ES-I3 (cell line): ENCODE results near the gene CHGA.

Experiments used
- H3K36me3 ChIP-seq: 2 replicates; pipeline ENCODE4 v1.6.1; 2013; ENCODE audit warnings: mild to moderate bottlenecking, low read length, control low read depth, moderate library complexity; ENCODE audit not compliant: insufficient read depth
- H3K4me1 ChIP-seq: 2 replicates; pipeline ENCODE4 v1.6.1; 2013; ENCODE audit warnings: mild to moderate bottlenecking, control low read depth, low read length; ENCODE audit not compliant: insufficient read depth
- H3K9ac ChIP-seq: 2 replicates; pipeline ENCODE4 v1.6.1; 2013; ENCODE audit warnings: low read depth, mild to moderate bottlenecking, low read length, moderate library complexity
- H3K9me3 ChIP-seq: 2 replicates; pipeline ENCODE4 v1.6.1; 2013; ENCODE audit warnings: mild to moderate bottlenecking, low read length, moderate library complexity; ENCODE audit not compliant: control insufficient read depth, insufficient read depth

Gene CHGA

GRCh38 chr14:92963301-92964123 lies 40.6 kb downstream of the CHGA start:
- peaks cover 7% of the 10 kb centered on the region for H3K4me1 ChIP-seq
- H3K36me3 ChIP-seq = no peaks in the 10 kb centered on the region
- H3K9ac ChIP-seq = no peak overlapping the region
- H3K9me3 ChIP-seq = peaks cover 4% of the 10 kb centered on the region; the same call in 1 of the 2 replicates

GRCh38 chr14:92964124-92965109 lies 41.5 kb downstream of the CHGA start:
- no peak overlapping the region for H3K9ac ChIP-seq
- peaks cover 4% of the 10 kb centered on the region; the same call in 1 of the 2 replicates for H3K9me3 ChIP-seq
- no peaks in the 10 kb centered on the region for H3K36me3 ChIP-seq
- H3K4me1 ChIP-seq = peaks cover 7% of the 10 kb centered on the region

- Histone ChIP-seq H3K9me3 (peaks cover 4% of the 10 kb centered on the region; the same call in 1 of the 2 replicates), H3K4me1 (peaks cover 7% of the 10 kb centered on the region), H3K36me3 (no peaks in the 10 kb centered on the region), H3K9ac (no peak overlapping the region)
Observed at GRCh38 chr14:92965281-92965680, 42.3 kb downstream of the CHGA start.

- no peak overlapping the region for H3K9ac ChIP-seq
- H3K4me1 ChIP-seq = peaks cover 4% of the 10 kb centered on the region; the same call in 1 of the 2 replicates
- H3K9me3 ChIP-seq = peaks cover 4% of the 10 kb centered on the region; the same call in 1 of the 2 replicates
- no peaks in the 10 kb centered on the region for H3K36me3 ChIP-seq
Observed at GRCh38 chr14:92967346-92967926, 44.5 kb downstream of the CHGA start.

- peaks cover 4% of the 10 kb centered on the region; the same call in 1 of the 2 replicates for H3K9me3 ChIP-seq
- no peak overlapping the region for H3K9ac ChIP-seq
- peaks cover 4% of the 10 kb centered on the region; the same call in 1 of the 2 replicates for H3K4me1 ChIP-seq
- no peaks in the 10 kb centered on the region for H3K36me3 ChIP-seq
Observed at GRCh38 chr14:92968291-92969020, 45.5 kb downstream of the CHGA start.

GRCh38 chr14:92969430-92969829 lies 46.5 kb downstream of the CHGA start:
- H3K9me3 ChIP-seq = peaks cover 4% of the 10 kb centered on the region; the same call in 1 of the 2 replicates
- no peaks in the 10 kb centered on the region for H3K36me3 ChIP-seq
- H3K9ac ChIP-seq = no peak overlapping the region
- H3K4me1 ChIP-seq = peaks cover 4% of the 10 kb centered on the region; the same call in 1 of the 2 replicates

- H3K9ac ChIP-seq = no peak overlapping the region
- H3K4me1 ChIP-seq = peaks cover 4% of the 10 kb centered on the region; the same call in 1 of the 2 replicates
- H3K36me3 ChIP-seq = no peaks in the 10 kb centered on the region
- H3K9me3 ChIP-seq = peaks cover 4% of the 10 kb centered on the region; the same call in 1 of the 2 replicates
Observed at GRCh38 chr14:92969871-92970270, 46.9 kb downstream of the CHGA start.

GRCh38 chr14:92970271-92970670 lies 47.3 kb downstream of the CHGA start:
- Histone ChIP-seq H3K36me3 (no peaks in the 10 kb centered on the region), H3K9me3 (0 out of 2 replicates have a peak, but pooled peaks cover 2% of the 10 kb centered on the region), H3K9ac (no peak overlapping the region), H3K4me1 (peaks cover 4% of the 10 kb centered on the region; the same call in 1 of the 2 replicates)

- no peaks in the 10 kb centered on the region for H3K9me3 ChIP-seq
- H3K9ac ChIP-seq = no peak overlapping the region
- H3K36me3 ChIP-seq = no peaks in the 10 kb centered on the region
- 0 out of 2 replicates have a peak, but pooled peaks cover 4% of the 10 kb centered on the region for H3K4me1 ChIP-seq
Observed at GRCh38 chr14:92971601-92972180, 48.7 kb downstream of the CHGA start.

GRCh38 chr14:92973261-92973797 lies 50.4 kb downstream of the CHGA start:
- Histone ChIP-seq H3K4me1 (0 out of 2 replicates have a peak, but pooled peaks cover 4% of the 10 kb centered on the region), H3K9me3 (peaks cover 4% of the 10 kb centered on the region; the same call in 1 of the 2 replicates), H3K9ac (no peak overlapping the region), H3K36me3 (no peaks in the 10 kb centered on the region)

GRCh38 chr14:92973798-92974372 lies 50.9 kb downstream of the CHGA start:
- Histone ChIP-seq H3K36me3 (no peaks in the 10 kb centered on the region), H3K9ac (no peak overlapping the region), H3K4me1 (0 out of 2 replicates have a peak, but pooled peaks cover 4% of the 10 kb centered on the region), H3K9me3 (peaks cover 5% of the 10 kb centered on the region; the same call in 1 of the 2 replicates)

- no peaks in the 10 kb centered on the region for H3K36me3 ChIP-seq
- H3K9me3 ChIP-seq = peaks cover 9% of the 10 kb centered on the region
- H3K4me1 ChIP-seq = 0 out of 2 replicates have a peak, but pooled peaks cover 4% of the 10 kb centered on the region
- H3K9ac ChIP-seq = no peak overlapping the region
Observed at GRCh38 chr14:92974541-92975345, 51.8 kb downstream of the CHGA start.
